Measurements from ENCODE around the gene EIF5. TPM values are rescaled to one million over a fixed set of nuclear protein-coding genes. Genes with fewer than 3 reads are reported as not detected.

The EIF5 gene
- polyA plus RNA-seq, 3 donors, result 162 to 191 (median 163) TPM

GRCh38 chr14:103347091-103347815 lies 13.2 kb downstream of the EIF5 start:
- Histone ChIP-seq H3K27ac (ENCODE audit: low read depth in 1 of 2, low read length in 2 of 2) (no peak overlapping the region), H2AFZ (ENCODE audit: insufficient read depth, low read depth, low read length, poor library complexity, severe bottlenecking) (no peak overlapping the region), H3K79me2 (ENCODE audit: insufficient read depth, low read length) (no peaks in the 10 kb centered on the region), H3K9ac (ENCODE audit: insufficient read depth, low read length, poor library complexity, severe bottlenecking) (no peak overlapping the region), H3K4me1 (ENCODE audit: control insufficient read depth in 1 of 2, insufficient read depth in 2 of 2, low read length in 2 of 2) (no peaks in the 10 kb centered on the region), H3K36me3 (replicated peaks in 1 of 2; ENCODE audit: control insufficient read depth in 1 of 2, insufficient read depth in 2 of 2, low read length in 2 of 2) (peaks cover 25 to 27% of the 10 kb centered on the region in 2 donors), H3K4me3 (replicated peaks in 1 of 3; ENCODE audit: low read depth in 2 of 3, low read length in 3 of 3) (no peak overlapping the region), H3K9me3 (replicated peaks in 1 of 2; ENCODE audit: control insufficient read depth in 1 of 2, insufficient read depth in 1 of 2, low read length in 2 of 2) (no peaks in the 10 kb centered on the region), H3K27me3 (ENCODE audit: control insufficient read depth in 2 of 2, insufficient read depth in 2 of 2, low read length in 2 of 2) (no peaks in the 10 kb centered on the region), H4K20me1 (ENCODE audit: insufficient read depth, low read length) (peaks cover 31% of the 10 kb centered on the region), H3K4me2 (replicated peaks; ENCODE audit: extremely low read depth, low read length, poor library complexity, severe bottlenecking) (no peak overlapping the region)
- intact Hi-C loops (cut with micrococcal nuclease), result loop anchor here (5.0 kb wide), 2 partner anchors 35 to 40 kb away; partner anchors contain the start of gene MARK3 (in 1 of the 2)
- TF ChIP-seq CTCF (IDR thresholded peaks at IDR 0.05), result no peak
- Mint-ChIP-seq H3K27ac (peak overlapping the region in 2 of 7 donors; percentile 16 to 33), H3K4me1 (no peaks in the 10 kb centered on the region), H3K27me3 (ENCODE audit: low read depth in 3 of 3) (peaks cover 0 to 3% (median 0%) of the 10 kb centered on the region in 3 donors), H3K4me3 (no peak overlapping the region), H3K36me3 (peaks cover 22 to 27% of the 10 kb centered on the region in 2 donors), H3K9me3 (peaks cover 0 to 2% (median 0%) of the 10 kb centered on the region in 7 donors)
- no peak for DNase-seq
- 83% methylated on average over 8 of the region's 12 CpGs for WGBS (ENCODE audit: insufficient coverage)

- Histone ChIP-seq H3K27me3 (ENCODE audit: control insufficient read depth in 2 of 2, insufficient read depth in 2 of 2, low read length in 2 of 2) (no peaks in the 10 kb centered on the region), H3K27ac (ENCODE audit: low read depth in 1 of 2, low read length in 2 of 2) (no peak overlapping the region), H3K4me1 (ENCODE audit: control insufficient read depth in 1 of 2, insufficient read depth in 2 of 2, low read length in 2 of 2) (no peaks in the 10 kb centered on the region), H4K20me1 (ENCODE audit: insufficient read depth, low read length) (peaks cover 22% of the 10 kb centered on the region), H2AFZ (ENCODE audit: insufficient read depth, low read depth, low read length, poor library complexity, severe bottlenecking) (no peak overlapping the region), H3K79me2 (ENCODE audit: insufficient read depth, low read length) (no peaks in the 10 kb centered on the region), H3K9ac (ENCODE audit: insufficient read depth, low read length, poor library complexity, severe bottlenecking) (no peak overlapping the region), H3K9me3 (replicated peaks in 1 of 2; ENCODE audit: control insufficient read depth in 1 of 2, insufficient read depth in 1 of 2, low read length in 2 of 2) (no peaks in the 10 kb centered on the region), H3K4me2 (replicated peaks; ENCODE audit: extremely low read depth, low read length, poor library complexity, severe bottlenecking) (no peak overlapping the region), H3K4me3 (replicated peaks in 1 of 3; ENCODE audit: low read depth in 2 of 3, low read length in 3 of 3) (no peak overlapping the region), H3K36me3 (replicated peaks in 1 of 2; ENCODE audit: control insufficient read depth in 1 of 2, insufficient read depth in 2 of 2, low read length in 2 of 2) (peaks cover 16 to 18% of the 10 kb centered on the region in 2 donors)
- Mint-ChIP-seq H3K9me3 (peaks cover 0 to 2% (median 0%) of the 10 kb centered on the region in 7 donors), H3K4me3 (no peak overlapping the region), H3K27me3 (ENCODE audit: low read depth in 3 of 3) (peaks cover 0 to 3% (median 0%) of the 10 kb centered on the region in 3 donors), H3K4me1 (no peaks in the 10 kb centered on the region), H3K36me3 (peaks cover 15 to 19% of the 10 kb centered on the region in 2 donors), H3K27ac (no peak overlapping the region)
- 100% methylated on average over 3 of the region's 5 CpGs for WGBS (ENCODE audit: insufficient coverage)
- intact Hi-C loops (cut with micrococcal nuclease), result loop anchor here (5.0 kb wide), 2 partner anchors 34 to 39 kb away; partner anchors contain the start of gene MARK3 (in 1 of the 2)
- TF ChIP-seq CTCF (IDR thresholded peaks at IDR 0.05), result no peak
- DNase-seq, result no peak
Measured at GRCh38 chr14:103348154-103348553, 14.1 kb downstream of the EIF5 start.

Measured in CD14-positive monocyte (primary cell).